OCI-LY7 (cell line): ENCODE results near the gene CHPF2.

Experiments
- CTCF ChIP-seq: fragments of 200-600 bp; sonication (generic); conservative IDR thresholded peaks from 2 replicates; pipeline ENCODE4 v1.5.1; 2014; ENCODE audit warnings: mild to moderate bottlenecking, antibody characterized with exemption, low read length, moderate library complexity, mixed read lengths
- EZH2phosphoT487 ChIP-seq: fragments of 200-600 bp; sonication (generic); IDR thresholded peaks from 2 replicates; pipeline ENCODE4 v1.6.1; 2018; ENCODE audit warnings: low read depth, borderline replicate concordance, mild to moderate bottlenecking, mixed run types, antibody characterized with exemption, low read length, moderate library complexity, mixed read lengths

- TF ChIP-seq CTCF (no peak), EZH2phosphoT487 (no peak)
Measured at GRCh38 chr7:151264615-151265014, 32.3 kb downstream of the CHPF2 start.
